NB4 (cell line): ENCODE measurements around the gene LZTS3.
A peak's percentile ranks its signal among the peaks of the same experiment; 100 is the strongest.

Experiments
- DNase-seq: peaks from one replicate; pipeline ENCODE4 v3.0.0; 2010; ENCODE audit warnings: low read depth
- H3K4me3 ChIP-seq: one replicate; pipeline ENCODE4 v1.5.1; 2011; ENCODE audit warnings: mild to moderate bottlenecking, low read depth, low read length, moderate library complexity
- MYC ChIP-seq: IDR thresholded peaks from 2 replicates; pipeline ENCODE4 v1.6.1; 2011; ENCODE audit warnings: low read depth, low read length
- POLR2A ChIP-seq: IDR thresholded peaks from 2 replicates; pipeline ENCODE4 v1.6.1; 2011; ENCODE audit warnings: mild to moderate bottlenecking; ENCODE audit not compliant: insufficient read length; ENCODE audit errors: extremely low read depth
- TF ChIP-seq, protein P1 (sequence below): IDR thresholded peaks from 2 replicates; pipeline ENCODE4 v1.6.1; 2011; ENCODE audit warnings: low read depth, low read length
- TF ChIP-seq, protein P2 (sequence below): IDR thresholded peaks from one replicate; pipeline ENCODE4 v1.5.1; 2012; ENCODE audit warnings: low read depth, low read length

The LZTS3 gene

DNA sequence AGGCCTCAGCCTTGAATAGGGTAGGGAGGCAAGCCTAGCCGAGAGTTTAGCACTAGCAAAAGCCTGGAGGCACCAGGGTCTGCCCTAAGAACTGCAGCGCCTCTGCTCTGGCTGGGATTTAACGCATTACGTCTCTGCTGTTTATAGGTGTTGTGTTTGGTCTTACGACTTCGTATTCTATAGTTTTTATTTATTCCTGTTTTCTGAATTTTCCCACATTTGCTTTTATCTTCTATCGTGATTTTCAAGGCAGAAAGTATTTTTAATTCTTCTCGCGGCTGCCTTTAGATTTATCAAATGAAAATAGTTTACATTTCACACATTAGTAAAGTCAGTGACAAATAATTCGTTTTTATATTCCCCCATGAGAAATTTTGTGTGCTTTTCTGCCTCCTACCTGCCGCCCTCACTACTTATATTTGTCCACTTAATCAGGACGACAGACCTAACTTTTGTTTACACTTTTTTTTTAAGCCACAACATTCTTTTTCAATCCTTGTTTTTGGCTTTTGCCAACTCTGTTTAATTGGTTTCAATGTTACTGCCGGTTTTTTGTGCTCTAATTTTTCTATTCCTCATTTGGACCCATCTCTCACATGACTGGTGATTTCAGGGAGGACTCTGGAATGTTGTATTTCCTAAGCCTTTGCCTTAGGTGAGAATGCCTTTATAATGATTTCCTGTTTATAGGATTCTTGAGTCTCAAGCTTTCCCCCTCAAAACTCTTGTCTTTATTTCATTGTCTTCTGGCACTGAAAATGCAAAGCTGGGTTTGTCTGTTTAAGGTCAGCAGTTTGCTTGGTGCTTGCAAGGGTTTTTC, 1.3 kb upstream of the LZTS3 start:
- peak overlapping the region; percentile 63 for H3K4me3 ChIP-seq
- peak; percentile 55 for DNase-seq

DNA sequence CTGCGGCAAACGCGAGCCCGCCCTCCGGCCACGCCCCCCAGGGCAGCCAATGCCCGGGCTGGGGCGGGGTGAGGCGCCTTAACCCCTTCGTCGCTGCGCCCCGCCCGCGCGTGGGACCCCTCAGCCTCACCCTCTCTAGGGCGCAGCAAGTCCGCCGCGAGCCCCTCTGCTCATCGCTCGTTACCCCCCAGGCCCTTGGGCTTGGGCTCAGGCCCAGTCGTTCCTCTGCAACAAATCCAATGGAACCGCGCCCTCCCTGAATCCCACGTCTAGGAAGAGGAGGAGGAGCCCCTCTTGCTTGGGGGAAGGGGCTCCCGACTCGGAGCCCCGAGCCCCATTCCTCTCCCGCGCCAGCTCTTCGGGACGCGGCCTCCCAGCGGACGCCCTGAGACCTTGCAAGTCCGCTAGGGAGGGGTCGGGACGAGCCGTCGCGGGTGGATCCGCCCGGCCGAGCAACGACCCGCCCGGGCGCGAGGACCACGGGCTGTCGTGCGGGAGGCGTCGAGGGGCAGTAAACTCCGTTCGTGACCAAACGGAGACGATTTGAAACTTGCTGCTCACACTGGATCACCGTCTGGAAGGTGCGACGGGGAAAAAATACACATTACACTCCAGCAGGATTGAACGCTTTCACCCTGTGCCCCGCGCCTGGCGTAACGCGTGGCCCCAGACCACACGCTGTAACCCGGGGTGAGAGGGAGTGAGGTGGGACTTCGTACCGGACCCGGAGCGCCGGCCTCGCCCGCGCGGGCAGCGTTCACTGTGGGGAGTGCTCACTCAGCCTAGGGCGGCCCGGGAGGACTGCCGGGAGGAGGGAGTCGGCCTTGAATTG, 477 bp upstream of the LZTS3 start:
- H3K4me3 ChIP-seq, result peak overlapping the region; percentile 63
- DNase-seq, result peak; percentile 87
- TF ChIP-seq, protein P1, sequence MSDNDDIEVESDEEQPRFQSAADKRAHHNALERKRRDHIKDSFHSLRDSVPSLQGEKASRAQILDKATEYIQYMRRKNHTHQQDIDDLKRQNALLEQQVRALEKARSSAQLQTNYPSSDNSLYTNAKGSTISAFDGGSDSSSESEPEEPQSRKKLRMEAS, result no peak
- TF ChIP-seq MYC (no peak), POLR2A (no peak)
- TF ChIP-seq, protein P2, sequence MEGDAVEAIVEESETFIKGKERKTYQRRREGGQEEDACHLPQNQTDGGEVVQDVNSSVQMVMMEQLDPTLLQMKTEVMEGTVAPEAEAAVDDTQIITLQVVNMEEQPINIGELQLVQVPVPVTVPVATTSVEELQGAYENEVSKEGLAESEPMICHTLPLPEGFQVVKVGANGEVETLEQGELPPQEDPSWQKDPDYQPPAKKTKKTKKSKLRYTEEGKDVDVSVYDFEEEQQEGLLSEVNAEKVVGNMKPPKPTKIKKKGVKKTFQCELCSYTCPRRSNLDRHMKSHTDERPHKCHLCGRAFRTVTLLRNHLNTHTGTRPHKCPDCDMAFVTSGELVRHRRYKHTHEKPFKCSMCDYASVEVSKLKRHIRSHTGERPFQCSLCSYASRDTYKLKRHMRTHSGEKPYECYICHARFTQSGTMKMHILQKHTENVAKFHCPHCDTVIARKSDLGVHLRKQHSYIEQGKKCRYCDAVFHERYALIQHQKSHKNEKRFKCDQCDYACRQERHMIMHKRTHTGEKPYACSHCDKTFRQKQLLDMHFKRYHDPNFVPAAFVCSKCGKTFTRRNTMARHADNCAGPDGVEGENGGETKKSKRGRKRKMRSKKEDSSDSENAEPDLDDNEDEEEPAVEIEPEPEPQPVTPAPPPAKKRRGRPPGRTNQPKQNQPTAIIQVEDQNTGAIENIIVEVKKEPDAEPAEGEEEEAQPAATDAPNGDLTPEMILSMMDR, result no peak

More for the DNA sequence above, 1.3 kb upstream of the LZTS3 start:
- no peak for TF ChIP-seq MYC
- TF ChIP-seq, protein P1, result no peak
- TF ChIP-seq POLR2A, result no peak
- TF ChIP-seq, protein P2, result no peak

DNA sequence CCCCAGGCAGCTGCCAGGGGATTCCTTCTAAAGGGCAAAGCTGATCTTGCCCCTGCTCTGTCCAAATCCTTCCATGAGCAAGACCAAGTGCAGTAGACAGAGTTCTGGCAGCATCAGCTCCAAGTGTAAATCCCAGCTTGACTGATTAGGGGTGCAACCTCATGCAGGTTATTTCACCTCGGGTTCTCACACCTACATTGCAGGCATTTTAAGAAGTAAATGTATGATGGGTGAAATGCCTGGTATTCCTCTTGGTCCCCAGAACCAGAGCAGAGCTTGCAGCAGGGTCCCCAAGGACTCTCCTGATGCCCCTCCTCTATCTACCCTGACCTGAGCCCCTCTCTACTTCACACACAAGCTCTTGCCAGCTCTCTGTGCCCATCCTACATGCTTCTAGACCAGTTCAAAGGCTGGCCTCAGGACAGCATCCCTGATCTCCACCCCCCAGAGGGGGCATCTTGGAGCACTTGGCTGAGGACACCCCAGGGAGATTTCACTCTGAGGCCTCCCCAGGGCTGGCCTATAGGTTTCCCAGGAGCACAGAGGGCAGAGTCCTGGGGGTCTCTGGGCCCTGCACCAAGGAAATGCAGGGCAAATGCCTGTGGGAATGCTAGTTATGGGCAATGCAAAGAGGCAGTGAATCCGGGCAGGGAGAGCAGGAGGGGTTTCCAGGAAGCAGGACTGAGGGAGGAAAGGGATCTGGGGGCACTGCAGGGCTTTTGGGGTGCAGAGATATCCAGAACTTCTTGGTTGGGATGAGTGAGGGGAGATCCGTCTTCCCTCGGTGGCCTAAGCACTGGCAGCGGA, 1.0 kb downstream of the LZTS3 start:
- TF ChIP-seq, protein P1, result no peak
- TF ChIP-seq MYC, result no peak
- TF ChIP-seq, protein P2, result no peak
- no peak for TF ChIP-seq POLR2A
- no peak for DNase-seq
- H3K4me3 ChIP-seq, result no peak overlapping the region

DNA sequence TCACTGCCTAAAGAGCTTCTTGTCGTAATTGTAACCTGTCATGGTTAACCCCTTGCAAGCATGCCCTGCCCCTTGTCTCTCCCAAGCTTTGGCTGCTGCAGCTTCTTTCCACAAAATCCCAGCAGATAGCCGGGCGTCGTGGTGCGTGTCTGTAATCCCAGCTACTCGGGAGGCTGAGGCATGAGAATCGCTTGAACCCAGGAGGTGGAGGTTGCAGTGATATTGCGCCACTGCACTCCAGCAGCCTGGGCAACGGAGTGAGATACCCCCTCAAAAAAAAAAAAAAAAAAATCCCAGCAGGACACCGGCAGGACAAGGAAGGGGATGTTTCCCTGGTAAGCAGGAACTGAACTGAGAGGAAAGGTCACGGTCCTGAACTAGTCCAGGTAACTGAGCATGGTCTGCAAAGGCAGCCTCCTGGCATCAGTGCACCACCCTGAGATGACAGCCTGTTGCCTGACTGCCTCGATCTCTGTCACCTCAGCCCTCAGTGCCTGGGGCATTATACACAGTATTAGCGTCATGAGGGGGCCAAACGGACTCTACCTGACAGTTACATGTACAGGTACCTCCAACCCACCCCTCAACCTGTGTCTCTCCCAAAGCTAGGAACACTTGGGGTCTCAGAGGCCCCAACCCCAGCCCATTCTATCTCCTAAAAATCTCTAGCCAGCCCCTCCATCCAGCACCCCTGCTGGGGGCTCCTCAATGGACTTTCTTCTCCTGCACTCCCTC, 1.8 kb downstream of the LZTS3 start:
- no peak for DNase-seq
- H3K4me3 ChIP-seq, result no peak overlapping the region
- TF ChIP-seq MYC (no peak), POLR2A (no peak)
- TF ChIP-seq, protein P2, result no peak
- TF ChIP-seq, protein P1, result no peak
